K562 (cell line): Measurements from ENCODE around the gene GMPR2. TPM values are rescaled to one million over a fixed set of nuclear protein-coding genes. Genes with fewer than 3 reads are reported as not detected.

Source experiments
- BHLHE40 ChIP-seq: IDR thresholded peaks from 2 replicates; pipeline ENCODE4 v1.6.1; 2011; ENCODE audit warnings: low read length, improper control_type of control experiment
- CTBP1 ChIP-seq: fragments of 450-650 bp; IDR thresholded peaks from 2 replicates; pipeline ENCODE4 v1.6.1; 2016; ENCODE audit warnings: borderline replicate concordance
- ZNF785 ChIP-seq: fragments of 250-450 bp; sonication (Bioruptor Pico); IDR thresholded peaks from 2 replicates; pipeline ENCODE4 v1.4.0; 2020; ENCODE audit warnings: mild to moderate bottlenecking
- polyA plus RNA-seq, 8 experiments: library from polyadenylated mRNA; depleted of rRNA in 4 of 8; stranded (reverse) in 5 of 8; unstranded in 3 of 8; fragments of >200 nt; fragmentation: Nextera tagmentation in 2 of 8; fragmentation: Illumina TruSeq in 1 of 8; extraction: Ambion mirVana in 2 of 8; extraction: Trizol in 1 of 8; gene quantifications; 2 replicates each; pipeline versions ENCODE4 v1.2.1 to v1.2.3, GENCODE V29; 2011 to 2014; ENCODE audit warnings: inconsistent platforms in 1 of 8, missing spikeins in 1 of 8
- total RNA-seq, 7 experiments: library from RNA; depleted of rRNA in 6 of 7; stranded (reverse); fragments of >200 nt in 6 of 7; fragmentation: Illumina TruSeq in 2 of 7; extraction: Trizol in 2 of 7; gene quantifications; 2 replicates each; pipeline versions ENCODE4 v1.2.1 to v1.2.3, GENCODE V29; 2011 to 2021; ENCODE audit warnings: low replicate concordance in 1 of 7
- TF ChIP-seq, protein P1 (sequence below): fragments of 150-350 bp; IDR thresholded peaks from 2 replicates; pipeline ENCODE4 v1.6.1; 2014; ENCODE audit warnings: low read depth, mild to moderate bottlenecking, low read length, borderline replicate concordance
- TF ChIP-seq, protein P2 (sequence below): fragments of 250-450 bp; sonication (Bioruptor Pico); IDR thresholded peaks from 2 replicates; pipeline ENCODE4 v1.9.0; 2021; ENCODE audit warnings: mild to moderate bottlenecking, inconsistent platforms

GMPR2 gene
- total and polyA plus RNA-seq, 9 of the 15 experiments (the other 6 are each of a cell fraction or from before 2014, with no cell fraction given) = 26.4 to 67.4 (median 36.3) TPM

DNA sequence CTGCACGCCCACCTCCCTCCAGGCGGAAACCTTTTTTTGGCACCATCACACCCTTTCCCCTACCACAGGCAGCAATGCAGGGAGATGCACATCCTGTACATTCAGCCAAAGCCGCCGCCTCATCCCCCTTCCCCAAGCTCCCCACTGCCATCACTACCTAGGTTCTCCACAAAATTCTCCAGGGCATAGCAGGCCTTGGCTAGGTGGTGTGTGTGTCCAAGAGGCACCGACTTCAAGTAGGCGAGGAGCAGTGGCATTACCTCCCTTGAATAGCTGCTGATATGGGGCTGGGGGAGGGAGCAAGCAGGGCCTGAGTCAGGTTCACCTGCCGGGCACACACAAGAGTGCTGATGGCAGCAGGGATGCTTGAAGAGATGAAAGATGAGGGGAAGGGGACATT, 47.7 kb upstream of the GMPR2 start (continued):
- TF ChIP-seq, protein P1, sequence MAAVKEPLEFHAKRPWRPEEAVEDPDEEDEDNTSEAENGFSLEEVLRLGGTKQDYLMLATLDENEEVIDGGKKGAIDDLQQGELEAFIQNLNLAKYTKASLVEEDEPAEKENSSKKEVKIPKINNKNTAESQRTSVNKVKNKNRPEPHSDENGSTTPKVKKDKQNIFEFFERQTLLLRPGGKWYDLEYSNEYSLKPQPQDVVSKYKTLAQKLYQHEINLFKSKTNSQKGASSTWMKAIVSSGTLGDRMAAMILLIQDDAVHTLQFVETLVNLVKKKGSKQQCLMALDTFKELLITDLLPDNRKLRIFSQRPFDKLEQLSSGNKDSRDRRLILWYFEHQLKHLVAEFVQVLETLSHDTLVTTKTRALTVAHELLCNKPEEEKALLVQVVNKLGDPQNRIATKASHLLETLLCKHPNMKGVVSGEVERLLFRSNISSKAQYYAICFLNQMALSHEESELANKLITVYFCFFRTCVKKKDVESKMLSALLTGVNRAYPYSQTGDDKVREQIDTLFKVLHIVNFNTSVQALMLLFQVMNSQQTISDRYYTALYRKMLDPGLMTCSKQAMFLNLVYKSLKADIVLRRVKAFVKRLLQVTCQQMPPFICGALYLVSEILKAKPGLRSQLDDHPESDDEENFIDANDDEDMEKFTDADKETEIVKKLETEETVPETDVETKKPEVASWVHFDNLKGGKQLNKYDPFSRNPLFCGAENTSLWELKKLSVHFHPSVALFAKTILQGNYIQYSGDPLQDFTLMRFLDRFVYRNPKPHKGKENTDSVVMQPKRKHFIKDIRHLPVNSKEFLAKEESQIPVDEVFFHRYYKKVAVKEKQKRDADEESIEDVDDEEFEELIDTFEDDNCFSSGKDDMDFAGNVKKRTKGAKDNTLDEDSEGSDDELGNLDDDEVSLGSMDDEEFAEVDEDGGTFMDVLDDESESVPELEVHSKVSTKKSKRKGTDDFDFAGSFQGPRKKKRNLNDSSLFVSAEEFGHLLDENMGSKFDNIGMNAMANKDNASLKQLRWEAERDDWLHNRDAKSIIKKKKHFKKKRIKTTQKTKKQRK = no peak
- no peak for TF ChIP-seq CTBP1
- TF ChIP-seq, protein P2, sequence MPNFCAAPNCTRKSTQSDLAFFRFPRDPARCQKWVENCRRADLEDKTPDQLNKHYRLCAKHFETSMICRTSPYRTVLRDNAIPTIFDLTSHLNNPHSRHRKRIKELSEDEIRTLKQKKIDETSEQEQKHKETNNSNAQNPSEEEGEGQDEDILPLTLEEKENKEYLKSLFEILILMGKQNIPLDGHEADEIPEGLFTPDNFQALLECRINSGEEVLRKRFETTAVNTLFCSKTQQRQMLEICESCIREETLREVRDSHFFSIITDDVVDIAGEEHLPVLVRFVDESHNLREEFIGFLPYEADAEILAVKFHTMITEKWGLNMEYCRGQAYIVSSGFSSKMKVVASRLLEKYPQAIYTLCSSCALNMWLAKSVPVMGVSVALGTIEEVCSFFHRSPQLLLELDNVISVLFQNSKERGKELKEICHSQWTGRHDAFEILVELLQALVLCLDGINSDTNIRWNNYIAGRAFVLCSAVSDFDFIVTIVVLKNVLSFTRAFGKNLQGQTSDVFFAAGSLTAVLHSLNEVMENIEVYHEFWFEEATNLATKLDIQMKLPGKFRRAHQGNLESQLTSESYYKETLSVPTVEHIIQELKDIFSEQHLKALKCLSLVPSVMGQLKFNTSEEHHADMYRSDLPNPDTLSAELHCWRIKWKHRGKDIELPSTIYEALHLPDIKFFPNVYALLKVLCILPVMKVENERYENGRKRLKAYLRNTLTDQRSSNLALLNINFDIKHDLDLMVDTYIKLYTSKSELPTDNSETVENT (CRISPR knock-in tag) = no peak
- no peak for TF ChIP-seq BHLHE40
- no peak for TF ChIP-seq ZNF785
